IMR-90 (cell line): ENCODE measurements around the gene ZDHHC24. TPM values are rescaled to one million over a fixed set of nuclear protein-coding genes. Genes with fewer than 3 reads are reported as not detected.

Experiments
- ATAC-seq: fragments of 200-7000 bp; cut with Tn5 transposase; 2 replicates; pipeline ENCODE4 v1.9.1; 2020; ENCODE audit warnings: low read depth, mild to moderate bottlenecking, moderate library complexity
- BruUV-seq: library from RNA; stranded (reverse); fragments of 400-500 nt; replicated peaks from 2 replicates; lab custom pipeline; 2021; lab: Mats Ljungman, UMichigan
- CTCF ChIA-PET: fragments of 300-600 bp; formaldehyde crosslinking; extraction: SDS; loops from one replicate; lab custom pipeline; 2021; ENCODE audit warnings: antibody characterized with exemption; lab: Yijun Ruan, JAX
- POLR2A ChIA-PET: fragments of 300-600 bp; sonication (Branson Sonifier 250); formaldehyde crosslinking; loops from one replicate; lab custom pipeline; 2022; ENCODE audit warnings: antibody characterized with exemption; ENCODE audit not compliant: unreplicated experiment; lab: Charles Lee
- DNase-seq: peaks from one replicate; pipeline ENCODE4 v3.0.0; 2013
- H2AFZ ChIP-seq: replicated peaks from 2 replicates; pipeline ENCODE3; 2013; ENCODE audit warnings: low read length, mild to moderate bottlenecking; ENCODE audit not compliant: poor library complexity
- H2AK5ac ChIP-seq: 2 replicates; pipeline ENCODE4 v1.6.1; 2013; ENCODE audit warnings: low read depth, low read length, inconsistent platforms
- H2AK9ac ChIP-seq: replicated peaks from 2 replicates; pipeline ENCODE3; 2013; ENCODE audit warnings: mild to moderate bottlenecking, low read depth, low read length, moderate library complexity; ENCODE audit not compliant: poor library complexity
- H2BK120ac ChIP-seq: 2 replicates; pipeline ENCODE4 v1.6.1; 2013; ENCODE audit warnings: low read depth, low read length, inconsistent platforms
- H2BK15ac ChIP-seq: 3 replicates; pipeline ENCODE4 v1.6.1; 2013; ENCODE audit warnings: low read depth, low read length, inconsistent platforms
- H2BK20ac ChIP-seq: 2 replicates; pipeline ENCODE4 v1.6.1; 2013; ENCODE audit warnings: low read depth, mild to moderate bottlenecking, inconsistent platforms, low read length, moderate library complexity
- H2BK5ac ChIP-seq: 2 replicates; pipeline ENCODE4 v1.6.1; 2013; ENCODE audit warnings: mild to moderate bottlenecking, low read depth, low read length, inconsistent platforms; ENCODE audit not compliant: poor library complexity, severe bottlenecking
- H3K14ac ChIP-seq: replicated peaks from 2 replicates; pipeline ENCODE4 v1.6.1; 2013; ENCODE audit warnings: low read depth, low read length, inconsistent platforms
- H3K18ac ChIP-seq: 2 replicates; pipeline ENCODE4 v1.6.1; 2013; ENCODE audit warnings: low read depth, low read length, control low read depth
- H3K23ac ChIP-seq: 2 replicates; pipeline ENCODE4 v1.6.1; 2013; ENCODE audit warnings: low read depth, low read length, inconsistent platforms
- H3K27ac ChIP-seq: 2 replicates; pipeline ENCODE4 v1.5.1; 2013; ENCODE audit warnings: mild to moderate bottlenecking, control low read depth, low read length; ENCODE audit not compliant: insufficient read depth
- H3K27me3 ChIP-seq: 2 replicates; pipeline ENCODE4 v1.6.1; 2013; ENCODE audit warnings: low read length; ENCODE audit not compliant: control insufficient read depth, insufficient read depth
- H3K36me3 ChIP-seq: 2 replicates; pipeline ENCODE4 v1.6.1; 2013; ENCODE audit warnings: low read length, mixed read lengths; ENCODE audit not compliant: control insufficient read depth, insufficient read depth
- H3K4ac ChIP-seq: 2 replicates; pipeline ENCODE4 v1.6.1; 2013; ENCODE audit warnings: low read depth, low read length, inconsistent platforms
- H3K4me1 ChIP-seq: 2 replicates; pipeline ENCODE4 v1.6.1; 2013; ENCODE audit warnings: low read length, mixed read lengths; ENCODE audit not compliant: control insufficient read depth, insufficient read depth
- H3K4me2 ChIP-seq: 2 replicates; pipeline ENCODE4 v1.6.1; 2013; ENCODE audit warnings: low read depth, mild to moderate bottlenecking, control low read depth, low read length, moderate library complexity
- H3K4me3 ChIP-seq: 2 replicates; pipeline ENCODE4 v1.5.1; 2013; ENCODE audit warnings: low read depth, mild to moderate bottlenecking, control low read depth, low read length, moderate library complexity; ENCODE audit not compliant: insufficient read depth
- H3K56ac ChIP-seq: 2 replicates; pipeline ENCODE4 v1.6.1; 2013; ENCODE audit warnings: low read length, inconsistent platforms; ENCODE audit not compliant: insufficient read depth; ENCODE audit errors: extremely low read depth
- H3K79me1 ChIP-seq, 2 experiments: 2 replicates each; pipeline ENCODE4 v1.6.1; 2013; ENCODE audit warnings: low read length in 2 of 2, inconsistent platforms in 1 of 2, low read depth in 1 of 2
- H3K9ac ChIP-seq: 2 replicates; pipeline ENCODE4 v1.6.1; 2013; ENCODE audit warnings: low read depth, low read length, control low read depth
- H3K9me1 ChIP-seq: 2 replicates; pipeline ENCODE4 v1.6.1; 2013; ENCODE audit warnings: low read length, inconsistent platforms; ENCODE audit not compliant: insufficient read depth
- H3K9me3 ChIP-seq: 2 replicates; pipeline ENCODE4 v1.6.1; 2013; ENCODE audit warnings: low read length; ENCODE audit not compliant: control insufficient read depth, insufficient read depth
- H4K20me1 ChIP-seq: 2 replicates; pipeline ENCODE4 v1.6.1; 2013; ENCODE audit warnings: low read length, inconsistent platforms; ENCODE audit not compliant: insufficient read depth
- H4K5ac ChIP-seq: 2 replicates; pipeline ENCODE4 v1.6.1; 2013; ENCODE audit warnings: mild to moderate bottlenecking, low read depth, low read length, control low read depth
- H4K8ac ChIP-seq, 2 experiments: 2 replicates each; pipeline ENCODE4 v1.6.1; 2013; ENCODE audit warnings: low read depth in 2 of 2, low read length in 2 of 2, control low read depth in 1 of 2, inconsistent platforms in 1 of 2
- H4K91ac ChIP-seq: 2 replicates; pipeline ENCODE4 v1.6.1; 2013; ENCODE audit warnings: low read depth, low read length, inconsistent platforms; ENCODE audit not compliant: insufficient read depth
- BHLHE40 ChIP-seq: fragments of 150-350 bp; IDR thresholded peaks from 2 replicates; pipeline ENCODE4 v1.6.1; 2016; ENCODE audit warnings: mild to moderate bottlenecking, low read depth, low read length
- CEBPB ChIP-seq: IDR thresholded peaks from 2 replicates; pipeline ENCODE4 v1.6.1; 2012; ENCODE audit warnings: low read depth, low read length, improper control_type of control experiment
- FOS ChIP-seq: fragments of 150-350 bp; IDR thresholded peaks from 2 replicates; pipeline ENCODE4 v1.6.1; 2016; ENCODE audit warnings: low read depth, low read length
- MAFK ChIP-seq: IDR thresholded peaks from 2 replicates; pipeline ENCODE4 v1.6.1; 2012; ENCODE audit warnings: low read depth, low read length, improper control_type of control experiment
- MAZ ChIP-seq: IDR thresholded peaks from 2 replicates; pipeline ENCODE4 v1.6.1; 2012; ENCODE audit warnings: low read depth, mild to moderate bottlenecking, low read length, improper control_type of control experiment, moderate library complexity, borderline replicate concordance
- MXI1 ChIP-seq: IDR thresholded peaks from 2 replicates; pipeline ENCODE4 v1.6.1; 2012; ENCODE audit warnings: low read depth, mild to moderate bottlenecking, low read length, moderate library complexity, borderline replicate concordance
- NFE2L2 ChIP-seq: fragments of 150-350 bp; IDR thresholded peaks from 2 replicates; pipeline ENCODE4 v1.6.1; 2016; ENCODE audit warnings: low read depth, mild to moderate bottlenecking, low read length
- RAD21 ChIP-seq: IDR thresholded peaks from 2 replicates; pipeline ENCODE4 v1.6.1; 2012; ENCODE audit warnings: low read length, improper control_type of control experiment
- SMC3 ChIP-seq: fragments of 150-350 bp; IDR thresholded peaks from 2 replicates; pipeline ENCODE4 v1.6.1; 2016; ENCODE audit warnings: low read depth, mild to moderate bottlenecking, antibody characterized with exemption, low read length, moderate library complexity
- USF2 ChIP-seq: fragments of 150-350 bp; IDR thresholded peaks from 2 replicates; pipeline ENCODE4 v1.6.1; 2017; ENCODE audit warnings: mild to moderate bottlenecking, antibody characterized with exemption, low read length, low read depth
- WGBS, 2 experiments: methylation state at CpG; one replicate each; pipeline versions ENCODE4 v1.1.5 to v1.1.7; 2013; ENCODE audit warnings: missing lambda C conversion rate in 2 of 2; ENCODE audit not compliant: insufficient read length in 1 of 2; ENCODE audit errors: extremely low coverage in 2 of 2; 5-methylcytosine and 5-hydroxymethylcytosine counted together
- dilution Hi-C: fragments of 300-500 bp; cut with HindIII; formaldehyde crosslinking; loops from one replicate; pipeline ENCODE4 v1.14.3; 2018; ENCODE audit warnings: low sequenced_read_pairs; ENCODE audit not compliant: unreplicated experiment
- in situ Hi-C: fragments of 300-500 bp; cut with MboI; formaldehyde crosslinking; loops from 3 replicates; pipeline ENCODE4 v1.14.3; 2019; ENCODE audit warnings: low sequenced_read_pairs, inconsistent platforms, mixed read lengths
- intact Hi-C: fragments of 100-400 bp; cut with micrococcal nuclease; formaldehyde crosslinking; loops from 2 replicates; pipeline ENCODE4 v1.10.0; 2022
- polyA plus RNA-seq, 3 experiments: library from polyadenylated mRNA; depleted of rRNA; stranded (reverse); fragments of >200 nt; gene quantifications; 2 replicates each; pipeline ENCODE4 v1.2.3, GENCODE V29; 2012; ENCODE audit warnings: low replicate concordance in 1 of 3
- total RNA-seq: library from RNA; depleted of rRNA; stranded (reverse); fragments of >200 nt; gene quantifications from 2 replicates; pipeline ENCODE4 v1.2.3, GENCODE V29; 2012

Gene ZDHHC24
- total and polyA plus RNA-seq, 2 of the 4 experiments (the other 2 are of a cell fraction), result 3.2 to 10.9 TPM

DNA sequence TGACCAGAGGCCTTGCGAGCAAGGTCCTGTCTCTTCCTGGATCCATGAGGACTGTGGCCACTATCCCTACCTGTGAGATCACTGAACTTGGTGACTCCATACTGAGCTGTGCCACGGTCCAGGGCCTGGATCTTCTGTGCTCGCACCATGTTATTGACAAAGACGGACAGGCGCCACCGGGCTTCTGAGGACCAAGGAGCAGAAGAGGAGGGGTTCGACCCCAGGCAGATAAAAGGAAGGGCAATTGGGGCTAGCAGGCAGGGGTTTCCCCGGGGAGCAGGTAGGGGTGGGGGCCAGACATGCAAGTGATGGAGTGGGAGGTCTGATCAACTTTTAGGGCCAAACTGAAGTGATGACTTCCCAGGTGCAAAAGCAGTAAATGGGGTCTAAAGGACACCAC is 20.4 kb upstream of the ZDHHC24 start:
- H3K23ac ChIP-seq, result no peak overlapping the region
- no peak overlapping the region for H2BK120ac ChIP-seq
- H3K14ac ChIP-seq, result no peak overlapping the region
- H3K4ac ChIP-seq, result no peak overlapping the region
- H4K5ac ChIP-seq, result no peak overlapping the region
- POLR2A ChIA-PET, result no interaction called here
- no peaks in the 10 kb centered on the region for H3K9me3 ChIP-seq
- no peak overlapping the region for H2BK15ac ChIP-seq
- no peak overlapping the region for H4K91ac ChIP-seq
- TF ChIP-seq MAZ, result no peak
- TF ChIP-seq USF2, result no peak
- TF ChIP-seq MAFK, result no peak
- TF ChIP-seq NFE2L2, result no peak
- TF ChIP-seq RAD21, result no peak
- TF ChIP-seq CEBPB, result no peak
- no peak for TF ChIP-seq SMC3
- no peak for TF ChIP-seq MXI1
- no peak for TF ChIP-seq FOS
- no peak for TF ChIP-seq BHLHE40
- BruUV-seq, result no TSS peak
- no peak overlapping the region for H3K4me2 ChIP-seq
- in situ Hi-C loops (no loop called here), dilution Hi-C loops (no loop called here), intact Hi-C loops (no loop called here)
- H3K18ac ChIP-seq, result no peak overlapping the region
- ATAC-seq, result no peak
- H3K9ac ChIP-seq, result no peak overlapping the region
- no peak overlapping the region for H2AK5ac ChIP-seq
- H3K4me3 ChIP-seq, result no peak overlapping the region
- CTCF ChIA-PET, result no interaction called here
- H3K36me3 ChIP-seq, result peaks cover 3% of the 10 kb centered on the region; the same call in 1 of the 2 replicates
- H3K56ac ChIP-seq, result no peak overlapping the region
- H2BK20ac ChIP-seq, result no peak overlapping the region
- no peak overlapping the region for H4K8ac ChIP-seq
- no peak overlapping the region for H3K27ac ChIP-seq
- peaks cover 2% of the 10 kb centered on the region; the same call in 1 of the 2 replicates for H3K27me3 ChIP-seq
- no peak for DNase-seq
- 86% methylated on average over 6 of the region's 8 CpGs; no CpG with 5 or more reads in 1 of the 2 experiments for WGBS, 2 experiments
- H3K79me1 ChIP-seq, result no peaks in the 10 kb centered on the region
- no peak overlapping the region for H2BK5ac ChIP-seq
- H3K4me1 ChIP-seq, result peaks cover 3% of the 10 kb centered on the region; the same call in 1 of the 2 replicates
- peaks cover 6% of the 10 kb centered on the region; the same call in 1 of the 2 replicates for H3K9me1 ChIP-seq
- no peaks in the 10 kb centered on the region for H4K20me1 ChIP-seq
- no peak overlapping the region for H2AK9ac ChIP-seq
- H2AFZ ChIP-seq, result no peak overlapping the region
